NCI-H748 treated with DMSO at 0.1 percent for 48 hours (cell line): ENCODE data around the gene JAK2.

Experiments
- DNase-seq: peaks from one replicate; lab custom pipeline; 2025; lab: John Stamatoyannopoulos, UW

Gene JAK2

DNA sequence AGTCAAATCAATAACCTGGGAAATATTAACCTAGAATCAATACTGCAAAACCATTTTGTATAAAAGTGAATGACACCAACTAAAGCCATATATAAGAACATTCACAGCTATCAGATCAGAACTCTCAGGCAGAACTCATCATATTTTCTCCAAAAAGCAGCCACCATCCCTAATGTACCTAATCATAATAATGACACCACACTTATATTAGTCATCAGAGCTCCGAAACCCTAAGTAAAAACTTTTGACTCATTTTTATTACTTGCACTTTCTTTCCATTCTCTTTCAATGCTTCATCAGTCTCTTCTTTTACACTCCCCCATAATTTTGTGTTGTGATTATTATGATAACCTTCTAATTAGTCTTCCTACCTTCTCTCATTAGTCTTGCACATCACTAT is 155.1 kb downstream of the JAK2 start:
- no peak for DNase-seq

DNA sequence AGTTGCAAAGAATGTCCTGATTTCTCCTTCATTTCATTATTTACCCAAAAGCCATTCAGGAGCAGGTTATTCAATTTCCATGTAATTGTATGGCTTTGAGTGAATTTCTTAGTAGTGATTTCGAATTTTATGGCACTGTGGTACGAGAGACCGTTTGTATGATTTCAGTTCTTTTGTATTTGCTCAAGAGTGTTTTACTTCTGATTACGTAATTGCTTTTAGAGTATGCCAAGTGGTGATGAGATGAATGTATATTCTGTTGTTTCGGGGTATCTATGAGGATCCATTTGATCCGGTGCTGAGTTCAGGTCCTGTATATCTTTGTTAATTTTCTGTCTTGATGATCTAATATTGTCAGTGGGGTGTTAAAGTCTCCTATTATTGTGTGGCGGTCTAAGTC is 159.1 kb downstream of the JAK2 start:
- DNase-seq, result no peak

DNA sequence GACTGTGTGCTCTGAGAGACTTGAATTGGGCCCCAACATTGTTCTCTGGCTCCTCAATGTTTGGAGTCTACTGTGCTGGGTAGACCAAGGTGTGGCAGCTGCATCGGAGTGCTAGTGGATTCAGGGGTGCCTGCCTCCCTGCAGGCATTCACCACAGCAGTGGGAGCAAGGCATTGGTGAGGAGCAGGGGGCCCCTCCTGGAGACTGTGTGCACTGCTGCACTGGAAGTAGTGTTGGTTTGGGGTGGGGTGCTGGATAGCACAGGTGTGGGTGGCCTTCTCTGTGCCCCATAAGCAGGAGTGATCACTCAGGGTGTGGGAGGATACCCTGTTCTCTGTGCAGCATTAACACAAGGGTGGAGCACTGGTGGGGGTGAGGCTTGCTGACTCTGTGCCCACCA is 161.2 kb downstream of the JAK2 start:
- DNase-seq, result no peak
